ENCODE measurements around the gene SEMA4A. TPM values are rescaled to one million over a fixed set of nuclear protein-coding genes. Genes with fewer than 3 reads are reported as not detected.

Gene SEMA4A
- polyA plus RNA-seq, 1 experiment, result 0.77 TPM

DNA sequence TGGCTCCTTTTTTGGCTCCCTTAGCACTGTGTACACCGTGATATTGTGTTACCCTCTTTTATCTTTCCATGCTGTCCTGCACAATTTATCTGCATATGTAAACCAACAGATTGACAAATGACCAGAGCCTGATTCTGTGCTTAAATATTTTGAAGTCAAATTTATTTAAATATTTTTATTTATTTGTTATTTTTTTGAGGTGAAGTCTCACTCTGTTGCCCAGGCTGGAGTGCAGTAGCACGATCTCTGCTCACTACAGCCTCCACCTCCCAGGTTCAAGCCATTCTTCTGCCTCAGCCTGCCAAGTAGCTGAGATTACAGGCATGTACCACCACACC is 72.3 kb downstream of the SEMA4A start:
- Histone ChIP-seq H3K4me3 (ENCODE audit: low read depth, low read length) (no peak overlapping the region), H3K27me3 (ENCODE audit: control insufficient read depth, insufficient read depth, low read length) (no peaks in the 10 kb centered on the region), H3K36me3 (ENCODE audit: control insufficient read depth, insufficient read depth, low read length) (peaks cover 5% of the 10 kb centered on the region; the same call in 1 of the 2 replicates)
- TF ChIP-seq, protein P1, sequence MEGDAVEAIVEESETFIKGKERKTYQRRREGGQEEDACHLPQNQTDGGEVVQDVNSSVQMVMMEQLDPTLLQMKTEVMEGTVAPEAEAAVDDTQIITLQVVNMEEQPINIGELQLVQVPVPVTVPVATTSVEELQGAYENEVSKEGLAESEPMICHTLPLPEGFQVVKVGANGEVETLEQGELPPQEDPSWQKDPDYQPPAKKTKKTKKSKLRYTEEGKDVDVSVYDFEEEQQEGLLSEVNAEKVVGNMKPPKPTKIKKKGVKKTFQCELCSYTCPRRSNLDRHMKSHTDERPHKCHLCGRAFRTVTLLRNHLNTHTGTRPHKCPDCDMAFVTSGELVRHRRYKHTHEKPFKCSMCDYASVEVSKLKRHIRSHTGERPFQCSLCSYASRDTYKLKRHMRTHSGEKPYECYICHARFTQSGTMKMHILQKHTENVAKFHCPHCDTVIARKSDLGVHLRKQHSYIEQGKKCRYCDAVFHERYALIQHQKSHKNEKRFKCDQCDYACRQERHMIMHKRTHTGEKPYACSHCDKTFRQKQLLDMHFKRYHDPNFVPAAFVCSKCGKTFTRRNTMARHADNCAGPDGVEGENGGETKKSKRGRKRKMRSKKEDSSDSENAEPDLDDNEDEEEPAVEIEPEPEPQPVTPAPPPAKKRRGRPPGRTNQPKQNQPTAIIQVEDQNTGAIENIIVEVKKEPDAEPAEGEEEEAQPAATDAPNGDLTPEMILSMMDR (IDR thresholded peaks at IDR 0.05; ENCODE audit: insufficient read depth, low read depth, low read length), result no peak
- ChIA-PET POLR2A (no interaction called here), CTCF (interaction anchor here (0.6 to 7.2 kb wide), 31 partner anchors 9 to 200 kb away, joined by 3 to 154 read pairs (median 4); partner anchors contain the start of genes MEX3A, PAQR6, PMF1 and SMG5)
- no peak for DNase-seq (ENCODE audit: low read depth)

DNA sequence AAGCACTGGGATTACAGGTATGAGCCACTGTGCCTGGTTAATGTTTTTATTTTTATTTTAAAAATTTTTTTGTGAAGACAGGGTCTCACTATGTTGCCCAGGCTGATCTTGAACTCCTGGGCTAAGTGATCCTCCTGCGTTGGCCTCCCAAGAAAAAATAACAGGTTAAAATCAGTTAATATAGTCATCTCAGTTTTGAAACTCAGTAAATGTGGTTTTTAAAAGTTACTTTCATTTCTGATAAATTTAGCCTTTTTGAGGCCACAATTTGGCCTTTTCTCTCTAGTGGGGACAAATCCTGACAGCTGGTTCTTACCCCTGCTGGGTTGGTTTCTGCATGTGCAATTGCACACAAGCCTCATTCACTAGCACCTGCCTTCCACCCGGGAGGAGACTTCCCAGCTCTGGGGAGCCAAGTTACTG is 72.7 kb downstream of the SEMA4A start:
- H3K36me3 ChIP-seq (ENCODE audit: control insufficient read depth, insufficient read depth, low read length), result peaks cover 5% of the 10 kb centered on the region; the same call in 1 of the 2 replicates
- POLR2A ChIA-PET, result no interaction called here
- no peak for DNase-seq (ENCODE audit: low read depth)
- TF ChIP-seq, protein P1 (IDR thresholded peaks at IDR 0.05; ENCODE audit: insufficient read depth, low read depth, low read length), result no peak
- CTCF ChIA-PET, result interaction anchor here (1.0 to 7.2 kb wide), 14 partner anchors 13 to 143 kb away, joined by 3 to 154 read pairs (median 6); partner anchors contain the start of genes MEX3A, PAQR6 and PMF1
- H3K4me3 ChIP-seq (ENCODE audit: low read depth, low read length), result no peak overlapping the region
- H3K27me3 ChIP-seq (ENCODE audit: control insufficient read depth, insufficient read depth, low read length), result no peaks in the 10 kb centered on the region

DNA sequence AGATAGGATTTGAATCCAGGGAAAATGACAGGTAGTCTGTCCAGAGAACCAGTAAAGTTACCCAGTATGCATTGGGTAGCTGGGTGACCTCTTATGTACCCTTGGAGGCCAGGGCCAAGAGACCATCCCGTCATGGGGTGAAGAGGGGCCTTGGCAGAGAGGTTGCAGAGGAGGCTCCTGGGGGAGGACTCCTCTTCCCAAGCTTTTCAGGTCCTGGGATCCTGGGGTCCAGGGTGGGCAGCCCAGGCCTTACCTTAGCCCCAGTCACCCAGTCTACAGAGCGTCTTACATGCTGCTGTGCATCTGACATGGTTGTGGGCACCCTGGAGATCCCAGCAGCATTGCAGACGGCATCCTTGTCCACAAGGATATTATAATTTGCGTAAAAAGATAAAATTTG is 73.4 kb downstream of the SEMA4A start:
- DNase-seq (ENCODE audit: low read depth), result no peak
- peaks cover 4% of the 10 kb centered on the region; the same call in 1 of the 2 replicates for H3K36me3 ChIP-seq (ENCODE audit: control insufficient read depth, insufficient read depth, low read length)
- CTCF ChIA-PET, result interaction anchor here (0.6 to 7.2 kb wide), 8 partner anchors 13 to 143 kb away, joined by 3 to 154 read pairs (median 29); partner anchors contain the start of genes MEX3A and PMF1
- TF ChIP-seq, protein P1 (IDR thresholded peaks at IDR 0.05; ENCODE audit: insufficient read depth, low read depth, low read length), result no peak
- POLR2A ChIA-PET, result no interaction called here
- H3K27me3 ChIP-seq (ENCODE audit: control insufficient read depth, insufficient read depth, low read length), result no peaks in the 10 kb centered on the region
- no peak overlapping the region for H3K4me3 ChIP-seq (ENCODE audit: low read depth, low read length)

Small RNAs within 50 kb of the gene (small RNA-seq; reads per million reads assigned to genes)
- not detected for gene RF00568 (ENCODE audit: insufficient read length, low read depth, low replicate concordance)

Other genes with a start within 250 kb of the SEMA4A start
- gene RIT1, start 242.2 kb upstream of the SEMA4A start, polyA plus RNA-seq (2011; rRNA removed), result 25.8 and 42.6 TPM in 2 replicates
- 39.0 and 39.8 TPM in 2 replicates for gene KHDC4, start 219.2 kb upstream of the SEMA4A start, polyA plus RNA-seq (2011; rRNA removed)
- not detected in 2 replicates for gene RXFP4, start 211.9 kb upstream of the SEMA4A start, polyA plus RNA-seq (2011; rRNA removed)
- gene ARHGEF2, start 175.0 kb upstream of the SEMA4A start, polyA plus RNA-seq (2011; rRNA removed), result 130 and 213 TPM in 2 replicates
- 891 and 935 TPM in 2 replicates for gene SSR2, start 132.6 kb upstream of the SEMA4A start, polyA plus RNA-seq (2011; rRNA removed)
- 25.7 and 28.3 TPM in 2 replicates for gene UBQLN4, start 99.8 kb upstream of the SEMA4A start, polyA plus RNA-seq (2011; rRNA removed)
- gene LAMTOR2, start 98.8 kb upstream of the SEMA4A start, polyA plus RNA-seq (2011; rRNA removed), result 60.0 and 77.4 TPM in 2 replicates
- not detected in 2 replicates for gene RAB25, start 92.4 kb upstream of the SEMA4A start, polyA plus RNA-seq (2011; rRNA removed)
- 1.9 TPM in 2 replicates for gene MEX3A, start 71.1 kb upstream of the SEMA4A start, polyA plus RNA-seq (2011; rRNA removed)
- gene LMNA, start 38.9 kb upstream of the SEMA4A start, polyA plus RNA-seq (2011; rRNA removed), result 537 and 840 TPM in 2 replicates
- gene SLC25A44, start 40.5 kb downstream of the SEMA4A start, polyA plus RNA-seq (2011; rRNA removed), result 21.4 and 25.8 TPM in 2 replicates
- gene PMF1, start 59.4 kb downstream of the SEMA4A start, polyA plus RNA-seq (2011; rRNA removed), result 55.0 and 73.1 TPM in 2 replicates
- gene BGLAP, start 88.6 kb downstream of the SEMA4A start, polyA plus RNA-seq (2011; rRNA removed), result 0.26 and 0.50 TPM in 2 replicates
- gene PAQR6, start 94.5 kb downstream of the SEMA4A start, polyA plus RNA-seq (2011; rRNA removed), result 0.06 and 0.18 TPM in 2 replicates
- 22.8 and 32.6 TPM in 2 replicates for gene SMG5, start 129.2 kb downstream of the SEMA4A start, polyA plus RNA-seq (2011; rRNA removed)
- gene TMEM79, start 130.7 kb downstream of the SEMA4A start, polyA plus RNA-seq (2011; rRNA removed), result 2.3 and 3.3 TPM in 2 replicates
- 31.9 and 41.1 TPM in 2 replicates for gene GLMP, start 142.1 kb downstream of the SEMA4A start, polyA plus RNA-seq (2011; rRNA removed)
- gene VHLL, start 145.7 kb downstream of the SEMA4A start, polyA plus RNA-seq (2011; rRNA removed), result not detected in 2 replicates
- 275 and 299 TPM in 2 replicates for gene CCT3, start 184.7 kb downstream of the SEMA4A start, polyA plus RNA-seq (2011; rRNA removed)
- gene TSACC, start 184.9 kb downstream of the SEMA4A start, polyA plus RNA-seq (2011; rRNA removed), result 0.52 and 0.59 TPM in 2 replicates
- not detected in 2 replicates for gene RHBG, start 215.6 kb downstream of the SEMA4A start, polyA plus RNA-seq (2011; rRNA removed)

All from BJ (cell line).